Measurements from ENCODE around the gene PAX9.

Gene PAX9

DNA sequence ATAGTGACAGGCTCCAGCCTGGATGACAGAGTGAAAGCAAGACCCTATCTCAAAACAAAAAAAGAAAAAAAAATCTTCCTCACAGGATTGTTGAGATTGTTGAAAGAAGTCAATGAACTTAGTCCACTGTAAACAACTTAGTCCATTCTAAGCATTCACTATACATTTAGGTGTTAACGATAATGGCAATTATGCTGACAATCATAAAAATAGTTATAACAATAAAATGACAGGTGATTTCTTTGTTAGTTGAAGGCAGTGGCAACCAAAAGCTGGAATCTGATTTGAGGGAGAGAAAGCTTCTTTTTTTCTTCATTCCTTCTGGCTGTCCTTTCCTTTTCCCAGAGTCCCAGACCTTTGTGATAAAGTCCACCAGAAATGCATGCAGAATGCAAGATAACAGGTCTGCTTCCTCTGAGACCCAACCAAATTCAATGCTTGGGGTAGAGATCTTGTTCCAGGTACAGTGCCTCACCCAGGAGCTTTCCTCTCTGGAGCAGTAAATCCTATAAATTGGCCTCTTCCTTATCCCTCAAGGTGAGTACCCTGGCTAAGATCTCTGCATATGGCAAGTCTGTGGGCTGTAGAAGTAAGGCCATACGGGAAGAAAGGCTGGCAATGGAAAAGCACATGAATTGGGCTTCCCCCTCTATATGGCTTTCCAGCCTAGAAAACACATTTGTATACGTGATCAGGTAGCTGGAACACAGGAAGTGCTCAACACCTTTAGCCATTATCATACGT is 52.5 kb downstream of the PAX9 start:
- no peak overlapping the region for H2AFZ ChIP-seq (ENCODE audit: low read length)
- no peak overlapping the region for H2AK5ac ChIP-seq (ENCODE audit: low read depth, low read length)
- no peak overlapping the region for H3K9ac ChIP-seq (ENCODE audit: low read depth, low read length, poor library complexity)
- no peak overlapping the region for H3K23ac ChIP-seq (ENCODE audit: low read depth, low read length, poor library complexity)
- no peak overlapping the region for H3K4me3 ChIP-seq (ENCODE audit: low read length in 2 of 2)
- H3K4me1 ChIP-seq (ENCODE audit: control insufficient read depth in 2 of 2, insufficient read depth in 1 of 2, low read depth in 1 of 2, low read length in 2 of 2) = peaks cover 0 to 4% of the 10 kb centered on the region in 2 donors
- no peak overlapping the region for H3K4ac ChIP-seq (ENCODE audit: low read length)
- no peaks in the 10 kb centered on the region for H3K9me3 ChIP-seq (replicated peaks in 1 of 2; ENCODE audit: control insufficient read depth in 2 of 2, insufficient read depth in 1 of 2, low read depth in 1 of 2, low read length in 2 of 2)
- H3K79me1 ChIP-seq (ENCODE audit: low read depth, low read length) = no peaks in the 10 kb centered on the region
- H2BK15ac ChIP-seq (ENCODE audit: low read length) = no peak overlapping the region
- no peak overlapping the region for H2BK12ac ChIP-seq (ENCODE audit: low read length)
- no CpG with 5 or more reads among the region's 4 CpGs for WGBS, 2 donors (ENCODE audit: extremely low coverage in 2 of 2, insufficient read length in 2 of 2, insufficient replicate concordance in 1 of 2)
- H2BK120ac ChIP-seq (ENCODE audit: low read depth, low read length) = no peak overlapping the region
- no peak overlapping the region for H3K14ac ChIP-seq (ENCODE audit: low read length)
- no peaks in the 10 kb centered on the region for H3K27me3 ChIP-seq (ENCODE audit: control insufficient read depth in 3 of 3, insufficient read depth in 3 of 3, low read depth in 1 of 3, low read length in 3 of 3)
- no peak overlapping the region for H3K18ac ChIP-seq (ENCODE audit: low read length)
- H3K4me2 ChIP-seq (ENCODE audit: insufficient read depth, low read length, poor library complexity, severe bottlenecking) = no peak overlapping the region
- no peak overlapping the region for H3K27ac ChIP-seq (replicated peaks; ENCODE audit: low read length)
- no peak overlapping the region for H2BK5ac ChIP-seq (ENCODE audit: low read length)
- no peaks in the 10 kb centered on the region for H3K36me3 ChIP-seq (replicated peaks in 1 of 2; ENCODE audit: control insufficient read depth in 2 of 2, insufficient read depth in 2 of 2, low read length in 2 of 2)
- no peak overlapping the region for H4K8ac ChIP-seq (ENCODE audit: low read depth, low read length)
- no peak for DNase-seq (ENCODE audit: low spot score)
- no peak overlapping the region for H4K91ac ChIP-seq (ENCODE audit: low read depth, low read length, poor library complexity)

DNA sequence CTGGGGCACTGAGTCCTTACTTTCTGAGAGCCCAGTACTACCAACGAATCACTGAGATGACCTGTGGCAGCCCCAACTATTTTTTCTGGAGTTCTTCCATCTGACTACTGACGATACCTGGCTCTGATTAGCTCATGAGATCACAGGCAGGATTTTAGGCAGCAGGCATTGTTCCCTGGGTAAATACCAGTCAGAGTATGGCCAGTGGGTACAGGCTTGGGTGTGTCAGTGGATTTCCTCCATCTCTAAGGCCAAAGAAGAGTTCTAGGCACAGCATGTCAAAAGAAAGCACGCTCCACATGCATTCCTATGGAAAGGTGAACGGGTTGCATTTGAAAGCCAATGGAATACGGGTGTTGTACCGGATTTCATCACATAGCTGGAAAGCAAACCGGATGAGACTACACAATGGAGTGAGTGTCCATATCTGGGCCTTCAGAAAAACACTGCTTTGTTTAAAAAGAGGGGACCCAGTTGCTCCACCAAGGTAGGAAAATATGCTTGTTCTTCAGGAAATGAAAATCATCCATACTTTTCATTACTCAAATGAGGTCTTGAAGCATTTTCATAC is 55.0 kb downstream of the PAX9 start:
- WGBS, 2 donors (ENCODE audit: extremely low coverage in 2 of 2, insufficient read length in 2 of 2, insufficient replicate concordance in 1 of 2) = no CpG with 5 or more reads among the region's 7 CpGs
- peaks cover 0 to 4% of the 10 kb centered on the region in 2 donors for H3K4me1 ChIP-seq (ENCODE audit: control insufficient read depth in 2 of 2, insufficient read depth in 1 of 2, low read depth in 1 of 2, low read length in 2 of 2)
- no peaks in the 10 kb centered on the region for H3K27me3 ChIP-seq (ENCODE audit: control insufficient read depth in 3 of 3, insufficient read depth in 3 of 3, low read depth in 1 of 3, low read length in 3 of 3)

GRCh38 chr14:36717363-36717762 is 55.7 kb downstream of the PAX9 start:
- Histone ChIP-seq H2AK5ac (ENCODE audit: low read depth, low read length) (no peak overlapping the region), H3K4me2 (ENCODE audit: insufficient read depth, low read length, poor library complexity, severe bottlenecking) (no peak overlapping the region), H3K4me3 (ENCODE audit: low read length in 2 of 2) (no peak overlapping the region), H3K23ac (ENCODE audit: low read depth, low read length, poor library complexity) (no peak overlapping the region), H3K27me3 (ENCODE audit: control insufficient read depth in 3 of 3, insufficient read depth in 3 of 3, low read depth in 1 of 3, low read length in 3 of 3) (no peaks in the 10 kb centered on the region), H3K27ac (replicated peaks; ENCODE audit: low read length) (no peak overlapping the region), H3K4me1 (ENCODE audit: control insufficient read depth in 2 of 2, insufficient read depth in 1 of 2, low read depth in 1 of 2, low read length in 2 of 2) (peaks cover 0 to 4% of the 10 kb centered on the region in 2 donors), H3K4ac (ENCODE audit: low read length) (no peak overlapping the region), H3K18ac (ENCODE audit: low read length) (no peak overlapping the region), H2AFZ (ENCODE audit: low read length) (no peak overlapping the region), H3K36me3 (replicated peaks in 1 of 2; ENCODE audit: control insufficient read depth in 2 of 2, insufficient read depth in 2 of 2, low read length in 2 of 2) (no peaks in the 10 kb centered on the region), H4K8ac (ENCODE audit: low read depth, low read length) (no peak overlapping the region), H2BK5ac (ENCODE audit: low read length) (no peak overlapping the region), H2BK15ac (ENCODE audit: low read length) (no peak overlapping the region), H3K9ac (ENCODE audit: low read depth, low read length, poor library complexity) (no peak overlapping the region), H3K14ac (ENCODE audit: low read length) (no peak overlapping the region), H4K91ac (ENCODE audit: low read depth, low read length, poor library complexity) (no peak overlapping the region), H2BK12ac (ENCODE audit: low read length) (no peak overlapping the region), H3K9me3 (replicated peaks in 1 of 2; ENCODE audit: control insufficient read depth in 2 of 2, insufficient read depth in 1 of 2, low read depth in 1 of 2, low read length in 2 of 2) (no peaks in the 10 kb centered on the region), H3K79me1 (ENCODE audit: low read depth, low read length) (no peaks in the 10 kb centered on the region), H2BK120ac (ENCODE audit: low read depth, low read length) (no peak overlapping the region)
- DNase-seq (ENCODE audit: low spot score) = no peak
- no CpG with 5 or more reads among the region's 5 CpGs for WGBS, 2 donors (ENCODE audit: extremely low coverage in 2 of 2, insufficient read length in 2 of 2, insufficient replicate concordance in 1 of 2)

More for the DNA sequence above, 55.0 kb downstream of the PAX9 start:
- Histone ChIP-seq H4K8ac (ENCODE audit: low read depth, low read length) (no peak overlapping the region), H3K4ac (ENCODE audit: low read length) (no peak overlapping the region), H3K36me3 (replicated peaks in 1 of 2; ENCODE audit: control insufficient read depth in 2 of 2, insufficient read depth in 2 of 2, low read length in 2 of 2) (no peaks in the 10 kb centered on the region), H3K23ac (ENCODE audit: low read depth, low read length, poor library complexity) (no peak overlapping the region), H3K9me3 (replicated peaks in 1 of 2; ENCODE audit: control insufficient read depth in 2 of 2, insufficient read depth in 1 of 2, low read depth in 1 of 2, low read length in 2 of 2) (no peaks in the 10 kb centered on the region), H2AFZ (ENCODE audit: low read length) (no peak overlapping the region), H2BK5ac (ENCODE audit: low read length) (no peak overlapping the region), H3K18ac (ENCODE audit: low read length) (no peak overlapping the region), H3K4me2 (ENCODE audit: insufficient read depth, low read length, poor library complexity, severe bottlenecking) (no peak overlapping the region), H3K27ac (replicated peaks; ENCODE audit: low read length) (no peak overlapping the region), H3K79me1 (ENCODE audit: low read depth, low read length) (no peaks in the 10 kb centered on the region), H4K91ac (ENCODE audit: low read depth, low read length, poor library complexity) (no peak overlapping the region), H2BK120ac (ENCODE audit: low read depth, low read length) (no peak overlapping the region), H2AK5ac (ENCODE audit: low read depth, low read length) (no peak overlapping the region), H2BK12ac (ENCODE audit: low read length) (no peak overlapping the region), H3K9ac (ENCODE audit: low read depth, low read length, poor library complexity) (no peak overlapping the region), H2BK15ac (ENCODE audit: low read length) (no peak overlapping the region), H3K4me3 (ENCODE audit: low read length in 2 of 2) (no peak overlapping the region), H3K14ac (ENCODE audit: low read length) (no peak overlapping the region)
- no peak for DNase-seq (ENCODE audit: low spot score)

GRCh38 chr14:36718216-36718615 is 56.6 kb downstream of the PAX9 start:
- Histone ChIP-seq H2BK15ac (ENCODE audit: low read length) (no peak overlapping the region), H3K27ac (replicated peaks; ENCODE audit: low read length) (no peak overlapping the region), H4K91ac (ENCODE audit: low read depth, low read length, poor library complexity) (no peak overlapping the region), H3K9me3 (replicated peaks in 1 of 2; ENCODE audit: control insufficient read depth in 2 of 2, insufficient read depth in 1 of 2, low read depth in 1 of 2, low read length in 2 of 2) (no peaks in the 10 kb centered on the region), H2AFZ (ENCODE audit: low read length) (no peak overlapping the region), H3K9ac (ENCODE audit: low read depth, low read length, poor library complexity) (no peak overlapping the region), H3K27me3 (ENCODE audit: control insufficient read depth in 3 of 3, insufficient read depth in 3 of 3, low read depth in 1 of 3, low read length in 3 of 3) (no peaks in the 10 kb centered on the region), H3K23ac (ENCODE audit: low read depth, low read length, poor library complexity) (no peak overlapping the region), H3K79me1 (ENCODE audit: low read depth, low read length) (no peaks in the 10 kb centered on the region), H3K18ac (ENCODE audit: low read length) (no peak overlapping the region), H2BK12ac (ENCODE audit: low read length) (no peak overlapping the region), H2BK120ac (ENCODE audit: low read depth, low read length) (no peak overlapping the region), H2BK5ac (ENCODE audit: low read length) (no peak overlapping the region), H4K8ac (ENCODE audit: low read depth, low read length) (no peak overlapping the region), H3K4me1 (ENCODE audit: control insufficient read depth in 2 of 2, insufficient read depth in 1 of 2, low read depth in 1 of 2, low read length in 2 of 2) (peaks cover 0 to 2% of the 10 kb centered on the region in 2 donors), H3K4me2 (ENCODE audit: insufficient read depth, low read length, poor library complexity, severe bottlenecking) (no peak overlapping the region), H3K36me3 (replicated peaks in 1 of 2; ENCODE audit: control insufficient read depth in 2 of 2, insufficient read depth in 2 of 2, low read length in 2 of 2) (no peaks in the 10 kb centered on the region), H3K4ac (ENCODE audit: low read length) (no peak overlapping the region), H3K14ac (ENCODE audit: low read length) (no peak overlapping the region), H2AK5ac (ENCODE audit: low read depth, low read length) (no peak overlapping the region), H3K4me3 (ENCODE audit: low read length in 2 of 2) (no peak overlapping the region)
- no CpG with 5 or more reads among the region's 1 CpG for WGBS, 2 donors (ENCODE audit: extremely low coverage in 2 of 2, insufficient read length in 2 of 2, insufficient replicate concordance in 1 of 2)
- DNase-seq (ENCODE audit: low spot score) = no peak
